Measurements from ENCODE around the gene MEP1A. TPM values are rescaled to one million over a fixed set of nuclear protein-coding genes. Genes with fewer than 3 reads are reported as not detected.

The MEP1A gene
- total and polyA plus RNA-seq, 10 donors: 0.09 to 0.94 (median 0.22) TPM; not detected in 3

DNA sequence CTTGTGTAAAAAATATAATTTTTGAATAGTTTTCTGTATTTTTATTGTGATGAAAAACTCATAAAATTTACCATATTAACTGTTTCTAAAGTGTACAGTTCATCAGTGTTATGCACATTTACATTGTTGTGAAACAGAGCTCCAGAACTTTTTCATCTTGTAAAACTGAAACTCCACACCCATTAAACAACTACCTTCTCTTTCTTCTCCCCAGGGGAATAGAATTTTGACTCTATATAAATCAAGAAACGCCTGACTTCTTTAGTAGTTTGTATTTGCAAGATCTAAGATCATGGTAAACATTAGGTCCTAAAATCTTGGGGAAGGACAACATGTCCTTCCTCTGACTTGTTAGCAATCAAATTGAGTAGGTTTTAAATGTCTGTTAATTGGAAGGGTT, 37.3 kb upstream of the MEP1A start:
- peaks cover 0 to 5% (median 0%) of the 10 kb centered on the region in 6 donors for H3K4me1 ChIP-seq
- no peak for DNase-seq
- 52 to 70% (median 57%) methylated on average over 1 of the region's 1 CpG for WGBS, 5 donors
- intact Hi-C loops (cut with DNase I; ENCODE audit: low total_unique reads): no loop called here
- no peaks in the 10 kb centered on the region for H3K36me3 ChIP-seq
- no peak for TF ChIP-seq POLR2AphosphoS5 (IDR thresholded peaks at IDR 0.05)
- TF ChIP-seq, protein P1, sequence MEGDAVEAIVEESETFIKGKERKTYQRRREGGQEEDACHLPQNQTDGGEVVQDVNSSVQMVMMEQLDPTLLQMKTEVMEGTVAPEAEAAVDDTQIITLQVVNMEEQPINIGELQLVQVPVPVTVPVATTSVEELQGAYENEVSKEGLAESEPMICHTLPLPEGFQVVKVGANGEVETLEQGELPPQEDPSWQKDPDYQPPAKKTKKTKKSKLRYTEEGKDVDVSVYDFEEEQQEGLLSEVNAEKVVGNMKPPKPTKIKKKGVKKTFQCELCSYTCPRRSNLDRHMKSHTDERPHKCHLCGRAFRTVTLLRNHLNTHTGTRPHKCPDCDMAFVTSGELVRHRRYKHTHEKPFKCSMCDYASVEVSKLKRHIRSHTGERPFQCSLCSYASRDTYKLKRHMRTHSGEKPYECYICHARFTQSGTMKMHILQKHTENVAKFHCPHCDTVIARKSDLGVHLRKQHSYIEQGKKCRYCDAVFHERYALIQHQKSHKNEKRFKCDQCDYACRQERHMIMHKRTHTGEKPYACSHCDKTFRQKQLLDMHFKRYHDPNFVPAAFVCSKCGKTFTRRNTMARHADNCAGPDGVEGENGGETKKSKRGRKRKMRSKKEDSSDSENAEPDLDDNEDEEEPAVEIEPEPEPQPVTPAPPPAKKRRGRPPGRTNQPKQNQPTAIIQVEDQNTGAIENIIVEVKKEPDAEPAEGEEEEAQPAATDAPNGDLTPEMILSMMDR (IDR thresholded peaks at IDR 0.05 in 8 of 11, conservative IDR thresholded peaks at IDR 0.05 in 3 of 11): no peak
- no peak for TF ChIP-seq POLR2A (IDR thresholded peaks at IDR 0.05)
- H3K4me3 ChIP-seq: no peak overlapping the region
- no peaks in the 10 kb centered on the region for H3K9me3 ChIP-seq
- no peak overlapping the region for H3K27ac ChIP-seq
- H3K27me3 ChIP-seq (replicated peaks in 1 of 7): peaks cover 0 to 13% (median 0%) of the 10 kb centered on the region in 7 donors

DNA sequence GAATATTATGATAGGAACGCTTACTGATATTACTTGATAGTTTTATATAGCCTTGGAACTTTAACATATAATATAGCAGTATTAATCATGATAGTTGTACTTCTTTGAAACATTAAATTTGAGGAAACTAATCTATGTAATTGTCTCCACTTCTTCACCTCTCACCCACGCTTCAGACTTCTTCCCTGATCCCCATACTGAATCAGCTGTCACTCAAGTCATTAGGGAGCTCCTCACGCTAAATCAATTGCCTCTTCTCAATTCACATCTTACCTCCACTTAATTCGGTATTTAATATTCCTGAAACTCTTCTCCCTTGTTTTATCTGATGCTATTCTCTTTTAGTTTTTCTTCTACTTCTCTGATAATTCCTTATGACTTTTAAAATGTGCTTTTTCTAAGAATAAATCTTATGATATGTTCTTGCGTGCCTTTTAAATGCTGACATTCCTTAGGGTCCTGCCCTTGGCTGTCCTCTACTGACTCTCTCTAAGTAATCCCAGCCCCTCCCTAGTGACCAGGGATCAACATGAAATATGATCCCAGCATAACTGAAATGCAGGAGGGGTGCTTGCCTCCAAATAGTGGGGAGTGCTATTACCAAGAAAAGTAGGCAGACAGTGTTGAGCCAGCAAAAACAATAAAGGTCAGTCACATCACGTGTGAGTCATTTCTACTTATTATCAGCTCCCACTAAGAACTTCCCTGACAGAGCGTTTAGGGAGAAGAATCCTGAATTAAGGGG, 36.5 kb upstream of the MEP1A start:
- Histone ChIP-seq H3K27ac (no peak overlapping the region), H3K9me3 (no peaks in the 10 kb centered on the region), H3K27me3 (replicated peaks in 1 of 7) (peaks cover 0 to 13% (median 0%) of the 10 kb centered on the region in 7 donors), H3K4me3 (no peak overlapping the region), H3K36me3 (no peaks in the 10 kb centered on the region), H3K4me1 (peaks cover 0 to 5% (median 0%) of the 10 kb centered on the region in 6 donors)
- DNase-seq: no peak
- TF ChIP-seq, protein P1 (IDR thresholded peaks at IDR 0.05 in 8 of 11, conservative IDR thresholded peaks at IDR 0.05 in 3 of 11): no peak
- no peak for TF ChIP-seq POLR2A (IDR thresholded peaks at IDR 0.05)
- no peak for TF ChIP-seq POLR2AphosphoS5 (IDR thresholded peaks at IDR 0.05)
- intact Hi-C loops (cut with DNase I; ENCODE audit: low total_unique reads): no loop called here
- WGBS, 5 donors: 70 to 83% (median 77%) methylated on average over 7 of the region's 7 CpGs

DNA sequence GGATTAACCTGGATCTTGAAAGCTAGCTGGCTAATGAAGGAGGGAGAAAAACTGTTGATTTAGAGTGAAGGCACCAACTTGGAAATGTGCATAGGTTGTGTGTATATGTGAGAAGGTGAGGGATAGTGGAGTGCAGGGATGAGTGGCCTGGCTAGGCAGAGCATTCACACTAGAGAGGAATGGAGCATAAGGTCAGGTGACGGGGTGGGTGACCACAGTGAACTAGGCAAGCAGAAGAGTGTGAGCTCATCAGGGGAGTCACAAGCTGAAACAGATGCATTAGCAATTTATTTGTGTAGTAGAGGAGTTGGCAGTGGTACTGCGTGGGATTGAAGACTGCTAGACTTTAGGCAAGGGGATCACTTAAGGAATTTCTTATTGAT, 36.0 kb upstream of the MEP1A start:
- H3K36me3 ChIP-seq: no peaks in the 10 kb centered on the region
- 77 to 94% (median 86%) methylated on average over 2 of the region's 2 CpGs for WGBS, 5 donors
- peaks cover 0 to 5% (median 0%) of the 10 kb centered on the region in 6 donors for H3K4me1 ChIP-seq
- H3K27ac ChIP-seq: no peak overlapping the region
- H3K4me3 ChIP-seq: no peak overlapping the region
- TF ChIP-seq POLR2A (IDR thresholded peaks at IDR 0.05) (no peak), POLR2AphosphoS5 (IDR thresholded peaks at IDR 0.05) (no peak)
- TF ChIP-seq, protein P1 (IDR thresholded peaks at IDR 0.05 in 8 of 11, conservative IDR thresholded peaks at IDR 0.05 in 3 of 11): no peak
- DNase-seq: no peak
- intact Hi-C loops (cut with DNase I; ENCODE audit: low total_unique reads): no loop called here
- H3K27me3 ChIP-seq (replicated peaks in 1 of 7): peaks cover 0 to 7% (median 0%) of the 10 kb centered on the region in 7 donors
- H3K9me3 ChIP-seq: no peaks in the 10 kb centered on the region

DNA sequence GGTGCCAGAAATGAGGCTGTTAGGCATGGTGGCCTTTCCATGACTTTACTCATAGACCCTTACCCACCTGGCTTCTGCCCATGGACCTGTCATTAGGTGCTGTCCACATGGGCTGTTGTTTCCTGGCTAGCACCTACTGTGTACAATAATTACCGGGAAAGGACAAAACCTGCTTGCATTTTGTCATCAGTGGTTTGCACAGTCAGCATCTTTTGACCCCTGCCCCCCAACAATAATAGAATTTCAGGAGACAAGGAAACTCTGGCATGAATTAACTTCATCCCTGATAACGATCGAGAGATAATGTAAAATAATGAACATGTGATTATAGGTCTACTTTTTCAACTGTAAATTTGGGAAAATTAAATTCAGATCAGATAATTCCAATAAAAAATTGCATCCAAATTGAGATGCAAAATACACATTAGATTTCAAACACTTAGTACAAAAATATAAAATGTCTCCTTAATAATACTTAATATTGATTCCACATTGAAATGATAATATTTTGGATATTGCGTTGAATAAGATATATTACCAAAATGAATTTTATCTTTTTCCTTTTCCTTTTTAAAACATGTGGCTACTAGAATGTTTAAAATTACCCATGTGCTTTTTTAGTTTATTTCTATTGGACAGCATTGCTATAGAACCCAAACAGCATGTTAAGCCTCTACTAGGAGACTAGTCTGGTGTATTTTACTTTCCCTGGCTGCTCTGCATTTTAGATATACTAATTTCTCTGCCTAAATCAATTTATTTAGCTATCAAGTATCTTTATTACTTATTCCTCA, 34.0 kb upstream of the MEP1A start:
- H3K4me1 ChIP-seq: peaks cover 0 to 5% (median 0%) of the 10 kb centered on the region in 6 donors
- WGBS, 5 donors: 88 to 96% (median 95%) methylated on average over 4 of the region's 4 CpGs
- no peaks in the 10 kb centered on the region for H3K9me3 ChIP-seq
- intact Hi-C loops (cut with DNase I; ENCODE audit: low total_unique reads): no loop called here
- no peak overlapping the region for H3K27ac ChIP-seq
- TF ChIP-seq, protein P1 (IDR thresholded peaks at IDR 0.05 in 8 of 11, conservative IDR thresholded peaks at IDR 0.05 in 3 of 11): no peak
- no peak for TF ChIP-seq POLR2A (IDR thresholded peaks at IDR 0.05)
- TF ChIP-seq POLR2AphosphoS5 (IDR thresholded peaks at IDR 0.05): no peak
- H3K4me3 ChIP-seq: no peak overlapping the region
- no peaks in the 10 kb centered on the region for H3K27me3 ChIP-seq (replicated peaks in 1 of 7)
- H3K36me3 ChIP-seq: no peaks in the 10 kb centered on the region
- no peak for DNase-seq

All from spleen (tissue), 11 donors.